Measurements from ENCODE around the gene DISP2. TPM values are rescaled to one million over a fixed set of nuclear protein-coding genes. Genes with fewer than 3 reads are reported as not detected.

Gene DISP2
- total RNA-seq, 1 experiment from 2014 or later = 4.6 TPM

DNA sequence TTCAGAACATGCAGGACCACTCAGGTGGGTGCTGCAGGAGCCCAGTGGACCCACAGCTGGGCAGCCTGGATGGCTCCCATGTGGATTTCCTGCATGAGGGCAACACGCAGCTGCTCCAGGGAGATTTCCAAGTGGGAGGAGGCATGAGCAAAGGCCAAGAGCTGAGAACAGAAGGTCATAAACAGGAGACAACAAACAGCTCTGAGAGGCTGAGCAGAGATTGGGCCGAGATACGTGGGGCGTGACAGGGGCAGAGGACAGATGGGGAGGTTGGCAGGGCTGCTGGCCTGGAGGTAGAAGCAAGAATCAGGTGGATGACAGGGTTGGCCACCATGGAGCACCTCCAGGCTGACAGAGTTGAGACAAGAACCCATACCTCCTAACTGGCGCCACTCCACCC is 4.3 kb upstream of the DISP2 start:
- POLR2A ChIA-PET = no interaction called here
- no peaks in the 10 kb centered on the region for H3K27me3 Mint-ChIP-seq (ENCODE audit: insufficient read depth, unreplicated experiment)

GRCh38 chr15:40354408-40355171 is 3.4 kb upstream of the DISP2 start:
- no peak overlapping the region for H3K27ac Mint-ChIP-seq (ENCODE audit: unreplicated experiment)
- intact Hi-C loops (cut with micrococcal nuclease; ENCODE audit: unreplicated experiment) = no loop called here
- H3K27me3 Mint-ChIP-seq (ENCODE audit: insufficient read depth, unreplicated experiment) = no peaks in the 10 kb centered on the region
- Histone ChIP-seq H3K27me3 (replicated peaks; ENCODE audit: control insufficient read depth, insufficient read depth, low read length) (no peaks in the 10 kb centered on the region), H3K36me3 (ENCODE audit: control insufficient read depth, insufficient read depth, low read length) (no peaks in the 10 kb centered on the region; the same call in 1 of the 2 replicates), H3K9me3 (no peaks in the 10 kb centered on the region), H3K4me3 (ENCODE audit: low read depth, low read length) (no peak overlapping the region), H3K4me1 (peaks cover 64% of the 10 kb centered on the region)
- no peaks in the 10 kb centered on the region for H3K9me3 Mint-ChIP-seq (ENCODE audit: unreplicated experiment)
- CTCF ChIA-PET = no interaction called here
- BruUV-seq (replicated peaks) = no TSS peak
- H3K4me1 Mint-ChIP-seq (ENCODE audit: low read depth, unreplicated experiment) = peaks cover 69% of the 10 kb centered on the region
- H3K36me3 Mint-ChIP-seq (ENCODE audit: insufficient read depth, unreplicated experiment) = peaks cover 9% of the 10 kb centered on the region
- POLR2A ChIA-PET = no interaction called here
- TF ChIP-seq, protein P1, sequence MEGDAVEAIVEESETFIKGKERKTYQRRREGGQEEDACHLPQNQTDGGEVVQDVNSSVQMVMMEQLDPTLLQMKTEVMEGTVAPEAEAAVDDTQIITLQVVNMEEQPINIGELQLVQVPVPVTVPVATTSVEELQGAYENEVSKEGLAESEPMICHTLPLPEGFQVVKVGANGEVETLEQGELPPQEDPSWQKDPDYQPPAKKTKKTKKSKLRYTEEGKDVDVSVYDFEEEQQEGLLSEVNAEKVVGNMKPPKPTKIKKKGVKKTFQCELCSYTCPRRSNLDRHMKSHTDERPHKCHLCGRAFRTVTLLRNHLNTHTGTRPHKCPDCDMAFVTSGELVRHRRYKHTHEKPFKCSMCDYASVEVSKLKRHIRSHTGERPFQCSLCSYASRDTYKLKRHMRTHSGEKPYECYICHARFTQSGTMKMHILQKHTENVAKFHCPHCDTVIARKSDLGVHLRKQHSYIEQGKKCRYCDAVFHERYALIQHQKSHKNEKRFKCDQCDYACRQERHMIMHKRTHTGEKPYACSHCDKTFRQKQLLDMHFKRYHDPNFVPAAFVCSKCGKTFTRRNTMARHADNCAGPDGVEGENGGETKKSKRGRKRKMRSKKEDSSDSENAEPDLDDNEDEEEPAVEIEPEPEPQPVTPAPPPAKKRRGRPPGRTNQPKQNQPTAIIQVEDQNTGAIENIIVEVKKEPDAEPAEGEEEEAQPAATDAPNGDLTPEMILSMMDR (IDR thresholded peaks at IDR 0.05; ENCODE audit: insufficient read depth in 1 of 2, low read depth in 1 of 2, low read length in 1 of 2, severe bottlenecking in 1 of 2, unreplicated experiment in 1 of 2) = peak in 1 of 2 experiments; percentile 50
- DNase-seq = peak in 1 of 2 experiments; percentile 48
- H3K4me3 Mint-ChIP-seq (ENCODE audit: unreplicated experiment) = peak overlapping the region; percentile 42

More for the DNA sequence above, 4.3 kb upstream of the DISP2 start:
- Mint-ChIP-seq H3K36me3 (ENCODE audit: insufficient read depth, unreplicated experiment) (peaks cover 9% of the 10 kb centered on the region), H3K4me1 (ENCODE audit: low read depth, unreplicated experiment) (peaks cover 72% of the 10 kb centered on the region), H3K9me3 (ENCODE audit: unreplicated experiment) (no peaks in the 10 kb centered on the region), H3K27ac (ENCODE audit: unreplicated experiment) (peak overlapping the region; percentile 65), H3K4me3 (ENCODE audit: unreplicated experiment) (peak overlapping the region; percentile 38)
- Histone ChIP-seq H3K36me3 (ENCODE audit: control insufficient read depth, insufficient read depth, low read length) (no peaks in the 10 kb centered on the region; the same call in 1 of the 2 replicates), H3K9me3 (no peaks in the 10 kb centered on the region), H3K4me3 (ENCODE audit: low read depth, low read length) (no peak overlapping the region; the same call in 1 of the 2 replicates), H3K27me3 (replicated peaks; ENCODE audit: control insufficient read depth, insufficient read depth, low read length) (no peaks in the 10 kb centered on the region), H3K4me1 (peaks cover 73% of the 10 kb centered on the region)
- CTCF ChIA-PET = interaction anchor here (0.6 kb wide), 1 partner anchor 25 kb away, joined by 3 read pairs; no protein-coding TSS in a partner anchor
- intact Hi-C loops (cut with micrococcal nuclease; ENCODE audit: unreplicated experiment) = no loop called here
- no TSS peak for BruUV-seq (replicated peaks)
- TF ChIP-seq, protein P1 (IDR thresholded peaks at IDR 0.05; ENCODE audit: insufficient read depth in 1 of 2, low read depth in 1 of 2, low read length in 1 of 2, severe bottlenecking in 1 of 2, unreplicated experiment in 1 of 2) = no peak
- no peak for DNase-seq

DNA sequence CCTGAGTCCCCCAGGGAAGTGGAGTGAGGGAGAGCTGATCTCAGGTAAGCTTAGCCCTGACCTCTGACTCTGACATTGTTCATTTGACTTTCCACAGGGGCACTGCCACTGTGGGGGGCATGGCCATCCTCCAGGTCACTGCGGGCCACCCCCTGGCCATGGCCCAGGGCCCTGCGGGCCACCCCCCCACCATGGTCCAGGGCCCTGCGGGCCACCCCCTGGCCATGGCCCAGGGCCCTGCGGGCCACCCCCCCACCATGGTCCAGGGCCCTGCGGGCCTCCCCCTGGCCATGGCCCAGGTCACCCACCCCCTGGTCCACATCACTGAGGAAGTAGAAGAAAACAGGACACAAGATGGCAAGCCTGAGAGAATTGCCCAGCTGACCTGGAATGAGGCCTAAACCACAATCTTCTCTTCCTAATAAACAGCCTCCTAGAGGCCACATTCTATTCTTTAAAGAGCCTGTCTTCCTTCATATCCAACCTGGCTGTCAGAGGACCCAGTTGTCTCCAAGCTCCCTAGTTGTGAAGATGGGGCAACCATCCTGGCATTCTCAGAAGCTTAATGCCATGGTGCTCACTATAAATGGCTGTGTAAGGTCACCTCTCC is 1.9 kb upstream of the DISP2 start:
- TF ChIP-seq, protein P1 (IDR thresholded peaks at IDR 0.05; ENCODE audit: insufficient read depth in 1 of 2, low read depth in 1 of 2, low read length in 1 of 2, severe bottlenecking in 1 of 2, unreplicated experiment in 1 of 2) = no peak
- no peaks in the 10 kb centered on the region; the same call in 1 of the 2 replicates for H3K36me3 ChIP-seq (ENCODE audit: control insufficient read depth, insufficient read depth, low read length)
- CTCF ChIA-PET = interaction anchor here (1.0 kb wide), 1 partner anchor 33 kb away, joined by 4 read pairs; no protein-coding TSS in a partner anchor
- H3K9me3 ChIP-seq = no peaks in the 10 kb centered on the region
- Mint-ChIP-seq H3K4me3 (ENCODE audit: unreplicated experiment) (no peak overlapping the region), H3K4me1 (ENCODE audit: low read depth, unreplicated experiment) (peaks cover 55% of the 10 kb centered on the region), H3K9me3 (ENCODE audit: unreplicated experiment) (no peaks in the 10 kb centered on the region), H3K27ac (ENCODE audit: unreplicated experiment) (no peak overlapping the region), H3K36me3 (ENCODE audit: insufficient read depth, unreplicated experiment) (peaks cover 9% of the 10 kb centered on the region), H3K27me3 (ENCODE audit: insufficient read depth, unreplicated experiment) (no peaks in the 10 kb centered on the region)
- H3K4me3 ChIP-seq (ENCODE audit: low read depth, low read length) = no peak overlapping the region
- no peaks in the 10 kb centered on the region for H3K27me3 ChIP-seq (replicated peaks; ENCODE audit: control insufficient read depth, insufficient read depth, low read length)
- BruUV-seq (replicated peaks) = no TSS peak
- POLR2A ChIA-PET = no interaction called here
- intact Hi-C loops (cut with micrococcal nuclease; ENCODE audit: unreplicated experiment) = no loop called here
- DNase-seq = no peak
- H3K4me1 ChIP-seq = peaks cover 49% of the 10 kb centered on the region
